ENCODE measurements around the gene SPSB1. TPM values are rescaled to one million over a fixed set of nuclear protein-coding genes. Genes with fewer than 3 reads are reported as not detected.

Gene SPSB1
- total RNA-seq, 1 experiment from 2014 or later = 33.8 TPM

GRCh38 chr1:9315411-9316079 lies 22.9 kb downstream of the SPSB1 start:
- H3K4me3 ChIP-seq = no peak overlapping the region
- no peaks in the 10 kb centered on the region for H3K9me3 ChIP-seq (ENCODE audit: insufficient read depth, low read depth)
- no peak overlapping the region for H3K4me2 ChIP-seq
- CTCF ChIA-PET = no interaction called here
- H3K79me2 ChIP-seq (ENCODE audit: low read depth) = peaks cover 8% of the 10 kb centered on the region; the same call in 1 of the 2 replicates
- no peak overlapping the region for H3K27ac ChIP-seq
- no peaks in the 10 kb centered on the region for H4K20me1 ChIP-seq (ENCODE audit: insufficient read depth)
- DNase-seq = peak in 1 of 2 experiments; percentile 63
- intact Hi-C loops (cut with micrococcal nuclease; ENCODE audit: unreplicated experiment) = loop anchor here (1.0 kb wide), 1 partner anchor 12 kb away; no protein-coding TSS in a partner anchor
- no peaks in the 10 kb centered on the region for H3K36me3 ChIP-seq (ENCODE audit: low read depth)
- POLR2A ChIA-PET (ENCODE audit: unreplicated experiment) = no interaction called here
- BruUV-seq (replicated peaks) = no TSS peak
- no peaks in the 10 kb centered on the region for H3K4me1 ChIP-seq (replicated peaks; ENCODE audit: insufficient read depth)
- no peaks in the 10 kb centered on the region for H3K9me2 ChIP-seq (ENCODE audit: insufficient read depth)
- no peaks in the 10 kb centered on the region for H3F3A ChIP-seq (ENCODE audit: insufficient read depth, low read depth)
- H2AFZ ChIP-seq = no peak overlapping the region
- no peak for TF ChIP-seq EZH2 (IDR thresholded peaks at IDR 0.05; ENCODE audit: low read depth)
- TF ChIP-seq CTCF (conservative IDR thresholded peaks at IDR 0.05) = no peak
- H3K27me3 ChIP-seq (ENCODE audit: insufficient read depth, low read depth) = no peaks in the 10 kb centered on the region

DNA sequence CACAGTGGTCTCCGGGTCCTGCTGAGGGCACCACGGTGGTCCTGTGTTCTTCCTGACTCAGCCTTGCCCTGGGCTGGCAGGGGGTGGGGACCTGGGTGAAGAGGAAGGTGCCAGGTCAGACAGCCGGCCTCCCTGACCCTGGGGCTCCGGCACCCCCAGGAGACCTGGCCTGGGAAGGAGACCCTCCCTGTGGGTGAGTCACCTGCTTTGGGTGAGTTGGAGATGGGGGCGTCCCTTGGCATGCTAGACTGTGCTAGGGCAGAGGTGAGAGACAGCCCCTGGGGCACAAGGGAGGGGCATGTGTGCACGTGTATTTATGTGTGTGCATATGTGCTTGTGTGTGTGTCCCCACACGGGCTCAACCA lies 23.4 kb downstream of the SPSB1 start:
- Histone ChIP-seq H4K20me1 (ENCODE audit: insufficient read depth) (no peaks in the 10 kb centered on the region), H3K4me2 (no peak overlapping the region), H3F3A (ENCODE audit: insufficient read depth, low read depth) (no peaks in the 10 kb centered on the region), H2AFZ (no peak overlapping the region), H3K4me1 (replicated peaks; ENCODE audit: insufficient read depth) (no peaks in the 10 kb centered on the region), H3K9me2 (ENCODE audit: insufficient read depth) (no peaks in the 10 kb centered on the region), H3K4me3 (no peak overlapping the region), H3K27me3 (ENCODE audit: insufficient read depth, low read depth) (no peaks in the 10 kb centered on the region), H3K36me3 (ENCODE audit: low read depth) (no peaks in the 10 kb centered on the region), H3K79me2 (ENCODE audit: low read depth) (peaks cover 8% of the 10 kb centered on the region; the same call in 1 of the 2 replicates), H3K9me3 (ENCODE audit: insufficient read depth, low read depth) (no peaks in the 10 kb centered on the region), H3K27ac (no peak overlapping the region)
- POLR2A ChIA-PET (ENCODE audit: unreplicated experiment) = no interaction called here
- BruUV-seq (replicated peaks) = no TSS peak
- CTCF ChIA-PET = no interaction called here
- peak in 1 of 2 experiments; percentile 67 for DNase-seq
- TF ChIP-seq EZH2 (IDR thresholded peaks at IDR 0.05; ENCODE audit: low read depth) (no peak), CTCF (conservative IDR thresholded peaks at IDR 0.05) (no peak)
- intact Hi-C loops (cut with micrococcal nuclease; ENCODE audit: unreplicated experiment) = no loop called here

GRCh38 chr1:9316512-9316911 lies 23.8 kb downstream of the SPSB1 start:
- no peaks in the 10 kb centered on the region for H4K20me1 ChIP-seq (ENCODE audit: insufficient read depth)
- no peaks in the 10 kb centered on the region for H3K27me3 ChIP-seq (ENCODE audit: insufficient read depth, low read depth)
- H3F3A ChIP-seq (ENCODE audit: insufficient read depth, low read depth) = no peaks in the 10 kb centered on the region
- DNase-seq = no peak
- BruUV-seq (replicated peaks) = no TSS peak
- H3K79me2 ChIP-seq (ENCODE audit: low read depth) = peaks cover 8% of the 10 kb centered on the region; the same call in 1 of the 2 replicates
- H3K4me3 ChIP-seq = no peak overlapping the region
- intact Hi-C loops (cut with micrococcal nuclease; ENCODE audit: unreplicated experiment) = no loop called here
- TF ChIP-seq EZH2 (IDR thresholded peaks at IDR 0.05; ENCODE audit: low read depth) (no peak), CTCF (conservative IDR thresholded peaks at IDR 0.05) (no peak)
- ChIA-PET CTCF (no interaction called here), POLR2A (ENCODE audit: unreplicated experiment) (no interaction called here)
- no peaks in the 10 kb centered on the region for H3K36me3 ChIP-seq (ENCODE audit: low read depth)
- no peaks in the 10 kb centered on the region for H3K9me3 ChIP-seq (ENCODE audit: insufficient read depth, low read depth)
- H3K9me2 ChIP-seq (ENCODE audit: insufficient read depth) = no peaks in the 10 kb centered on the region
- H3K4me2 ChIP-seq = no peak overlapping the region
- H3K27ac ChIP-seq = no peak overlapping the region
- no peaks in the 10 kb centered on the region for H3K4me1 ChIP-seq (replicated peaks; ENCODE audit: insufficient read depth)
- H2AFZ ChIP-seq = no peak overlapping the region
